GM18498 (cell line): ENCODE results near the gene TMCC2.

Experiments
- ATAC-seq: cut with Tn5 transposase; IDR thresholded peaks from one replicate; pipeline ENCODE4 v1.9.1; 2021; ENCODE audit warnings: mild to moderate bottlenecking, moderate library complexity; ENCODE audit not compliant: unreplicated experiment

Gene TMCC2

GRCh38 chr1:205239078-205239477, 11.3 kb downstream of the TMCC2 start:
- no peak for ATAC-seq

- ATAC-seq: no peak
These were observed 12.4 kb downstream of the TMCC2 start for GRCh38 chr1:205240118-205240517.

- ATAC-seq: no peak
These were observed 12.8 kb downstream of the TMCC2 start for GRCh38 chr1:205240569-205240968.

GRCh38 chr1:205241366-205242030, 13.8 kb downstream of the TMCC2 start:
- no peak for ATAC-seq

- ATAC-seq: no peak
These were observed 15.8 kb downstream of the TMCC2 start for GRCh38 chr1:205243350-205244191.

- ATAC-seq: no peak
These were observed 16.6 kb downstream of the TMCC2 start for GRCh38 chr1:205244384-205244783.

- ATAC-seq: no peak
These were observed 17.4 kb downstream of the TMCC2 start for GRCh38 chr1:205245096-205245495.

- ATAC-seq: no peak
These were observed 18.8 kb downstream of the TMCC2 start for GRCh38 chr1:205246351-205247119.

GRCh38 chr1:205247130-205247921, 19.6 kb downstream of the TMCC2 start:
- no peak for ATAC-seq

- no peak for ATAC-seq
These were observed 21.3 kb downstream of the TMCC2 start for GRCh38 chr1:205248793-205249601.

GRCh38 chr1:205249651-205250050, 21.9 kb downstream of the TMCC2 start:
- no peak for ATAC-seq

GRCh38 chr1:205250699-205251098, 23.0 kb downstream of the TMCC2 start:
- ATAC-seq: no peak

GRCh38 chr1:205251576-205251975, 23.8 kb downstream of the TMCC2 start:
- no peak for ATAC-seq

- ATAC-seq: peak; percentile 58
These were observed 28.4 kb downstream of the TMCC2 start for GRCh38 chr1:205255941-205256780.

GRCh38 chr1:205256951-205257625, 29.3 kb downstream of the TMCC2 start:
- no peak for ATAC-seq

- no peak for ATAC-seq
These were observed 30.0 kb downstream of the TMCC2 start for GRCh38 chr1:205257735-205258134.

GRCh38 chr1:205258261-205258691, 30.5 kb downstream of the TMCC2 start:
- ATAC-seq: no peak

GRCh38 chr1:205258719-205259118, 31.0 kb downstream of the TMCC2 start:
- no peak for ATAC-seq
